ENCODE data around the gene FGF22.

Gene FGF22

DNA sequence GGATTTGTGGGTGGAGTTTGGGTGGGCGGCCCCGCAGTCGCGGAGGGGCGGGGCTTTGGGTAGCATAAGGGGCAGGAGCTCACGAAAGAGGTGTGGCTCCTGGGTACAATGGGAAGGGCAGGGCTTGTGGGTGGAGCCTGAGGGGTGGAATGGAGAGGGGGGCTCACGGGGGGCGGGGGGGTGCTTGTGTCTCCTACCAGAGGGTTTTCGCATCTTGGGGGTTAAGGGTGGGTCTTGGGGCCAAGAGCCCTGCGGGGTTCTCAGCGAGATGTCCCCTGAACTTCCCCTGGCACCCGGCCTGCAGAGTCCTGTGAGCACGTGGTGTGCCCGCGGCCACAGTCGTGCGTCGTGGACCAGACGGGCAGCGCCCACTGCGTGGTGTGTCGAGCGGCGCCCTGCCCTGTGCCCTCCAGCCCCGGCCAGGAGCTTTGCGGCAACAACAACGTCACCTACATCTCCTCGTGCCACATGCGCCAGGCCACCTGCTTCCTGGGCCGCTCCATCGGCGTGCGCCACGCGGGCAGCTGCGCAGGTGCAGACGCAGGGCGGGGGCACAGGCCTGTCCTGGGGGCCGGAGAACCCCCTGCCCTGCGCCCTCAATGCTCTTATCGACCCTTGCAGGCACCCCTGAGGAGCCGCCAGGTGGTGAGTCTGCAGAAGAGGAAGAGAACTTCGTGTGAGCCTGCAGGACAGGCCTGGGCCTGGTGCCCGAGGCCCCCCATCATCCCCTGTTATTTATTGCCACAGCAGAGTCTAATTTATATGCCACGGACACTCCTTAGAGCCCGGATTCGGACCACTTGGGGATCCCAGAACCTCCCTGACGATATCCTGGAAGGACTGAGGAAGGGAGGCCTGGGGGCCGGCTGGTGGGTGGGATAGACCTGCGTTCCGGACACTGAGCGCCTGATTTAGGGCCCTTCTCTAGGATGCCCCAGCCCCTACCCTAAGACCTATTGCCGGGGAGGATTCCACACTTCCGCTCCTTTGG, 41.6 kb downstream of the FGF22 start:
- no peak for DNase-seq

DNA sequence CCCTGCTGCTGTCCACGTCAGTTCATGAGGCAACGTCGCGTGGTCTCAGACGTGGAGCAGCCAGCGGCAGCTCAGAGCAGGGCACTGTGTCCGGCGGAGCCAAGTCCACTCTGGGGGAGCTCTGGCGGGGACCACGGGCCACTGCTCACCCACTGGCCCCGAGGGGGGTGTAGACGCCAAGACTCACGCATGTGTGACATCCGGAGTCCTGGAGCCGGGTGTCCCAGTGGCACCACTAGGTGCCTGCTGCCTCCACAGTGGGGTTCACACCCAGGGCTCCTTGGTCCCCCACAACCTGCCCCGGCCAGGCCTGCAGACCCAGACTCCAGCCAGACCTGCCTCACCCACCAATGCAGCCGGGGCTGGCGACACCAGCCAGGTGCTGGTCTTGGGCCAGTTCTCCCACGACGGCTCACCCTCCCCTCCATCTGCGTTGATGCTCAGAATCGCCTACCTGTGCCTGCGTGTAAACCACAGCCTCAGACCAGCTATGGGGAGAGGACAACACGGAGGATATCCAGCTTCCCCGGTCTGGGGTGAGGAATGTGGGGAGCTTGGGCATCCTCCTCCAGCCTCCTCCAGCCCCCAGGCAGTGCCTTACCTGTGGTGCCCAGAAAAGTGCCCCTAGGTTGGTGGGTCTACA, 43.1 kb downstream of the FGF22 start:
- no peak for DNase-seq

DNA sequence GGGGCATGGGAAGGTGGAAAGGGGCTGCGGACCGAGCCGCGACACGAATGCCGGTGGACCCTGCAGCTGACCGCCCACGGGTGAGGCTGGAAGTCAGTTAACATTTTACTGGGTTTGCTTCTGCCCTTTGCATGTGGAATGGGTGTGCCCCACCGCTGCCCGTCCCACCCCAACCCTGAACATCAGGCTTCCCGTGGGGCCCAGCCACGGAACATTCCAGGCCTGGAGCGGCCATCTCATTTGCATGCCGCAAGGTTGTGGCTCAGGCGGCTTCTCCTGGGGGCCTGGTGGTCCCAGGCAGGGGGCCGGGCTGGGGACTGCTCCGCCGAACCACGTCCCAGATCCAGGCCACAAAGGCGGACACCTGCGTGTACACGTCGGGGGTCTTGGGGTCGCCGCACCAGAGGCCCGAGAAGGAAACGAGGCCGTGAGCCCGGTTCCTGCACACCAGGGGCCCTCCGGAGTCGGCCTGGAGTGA, 45.8 kb downstream of the FGF22 start:
- no peak for DNase-seq

GRCh38 chr19:686589-687297, 47.1 kb downstream of the FGF22 start:
- no peak for DNase-seq

GRCh38 chr19:687569-688166, 48.0 kb downstream of the FGF22 start:
- no peak for DNase-seq

DNA sequence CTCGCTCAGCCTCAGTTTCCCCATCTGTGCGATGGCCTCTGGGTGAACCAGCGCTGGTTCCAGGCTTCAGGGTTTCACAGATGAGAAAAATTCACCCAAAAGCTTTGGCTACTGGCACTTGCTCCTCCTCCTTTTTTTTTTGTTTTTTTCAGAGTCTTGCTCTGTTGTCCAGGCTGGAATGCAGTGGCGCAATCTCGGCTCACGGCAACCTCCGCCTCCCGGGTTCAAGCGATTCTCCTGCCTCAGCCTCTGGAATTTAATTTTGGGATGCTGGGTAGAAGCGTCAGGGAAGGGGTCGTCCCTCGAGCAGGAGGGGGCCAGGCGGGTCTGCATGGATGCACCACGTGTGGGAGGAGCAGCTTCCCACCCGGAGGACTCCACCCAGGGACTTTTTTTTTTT, 48.5 kb downstream of the FGF22 start:
- DNase-seq = no peak

DNA sequence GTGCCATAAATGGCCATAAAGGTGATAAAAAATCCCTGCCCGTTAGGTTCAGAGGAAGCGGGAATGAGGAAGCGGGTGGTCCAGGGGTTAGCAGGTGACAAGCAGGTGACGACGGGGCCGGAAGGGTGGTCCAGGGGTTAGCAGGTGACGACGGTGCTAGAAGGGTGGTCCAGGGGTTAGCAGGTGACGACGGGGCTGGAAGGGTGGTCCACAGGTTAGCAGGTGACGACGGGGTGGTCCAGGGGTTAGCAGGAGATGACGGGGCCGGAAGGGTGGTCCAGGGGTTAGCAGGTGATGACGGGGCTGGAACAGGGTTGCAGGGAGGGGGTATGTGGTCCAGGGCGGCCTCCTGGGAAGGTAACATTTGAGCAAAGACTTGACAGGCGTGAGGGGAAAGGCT, 49.3 kb downstream of the FGF22 start:
- DNase-seq = no peak

DNA sequence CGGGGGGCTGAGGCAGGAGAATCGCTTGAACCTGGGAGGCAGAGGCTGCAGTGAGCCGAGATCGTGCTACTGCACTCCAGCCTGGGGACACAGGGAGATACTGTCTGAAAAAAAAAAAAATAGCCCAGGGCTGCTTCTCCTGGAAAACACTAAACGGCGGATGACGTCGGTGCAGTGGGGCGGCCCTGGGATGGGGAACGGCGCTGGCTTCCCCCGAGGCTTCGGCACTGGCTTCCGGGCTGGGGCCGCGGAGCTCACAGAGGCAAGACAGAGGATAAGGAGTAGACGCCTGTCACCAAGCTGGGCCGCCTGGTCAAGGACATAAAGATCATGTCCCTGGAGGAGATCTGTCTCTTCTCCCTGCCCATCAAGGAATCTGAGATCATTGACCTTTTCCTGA, 50.5 kb downstream of the FGF22 start:
- DNase-seq = no peak

Data from activated T-cell treated with anti-CD3 and anti-CD28 coated beads for 4 hours (primary cell).